Ecto neural progenitor cell (in vitro differentiated cells): ENCODE measurements around the gene DDX23.
"Not testable (repeated sequence)": the region's sequence is repeated elsewhere in the genome, so short reads cannot be mapped to it uniquely, and the experiment has no call there.

Source experiments
- DNase-seq: peaks from one replicate; pipeline ENCODE4 v3.0.0-alpha.2; 2018; ENCODE audit warnings: low spot score

Gene DDX23

GRCh38 chr12:48862760-48863159 is 10.8 kb upstream of the DDX23 start:
- peak; percentile 74 for DNase-seq

DNA sequence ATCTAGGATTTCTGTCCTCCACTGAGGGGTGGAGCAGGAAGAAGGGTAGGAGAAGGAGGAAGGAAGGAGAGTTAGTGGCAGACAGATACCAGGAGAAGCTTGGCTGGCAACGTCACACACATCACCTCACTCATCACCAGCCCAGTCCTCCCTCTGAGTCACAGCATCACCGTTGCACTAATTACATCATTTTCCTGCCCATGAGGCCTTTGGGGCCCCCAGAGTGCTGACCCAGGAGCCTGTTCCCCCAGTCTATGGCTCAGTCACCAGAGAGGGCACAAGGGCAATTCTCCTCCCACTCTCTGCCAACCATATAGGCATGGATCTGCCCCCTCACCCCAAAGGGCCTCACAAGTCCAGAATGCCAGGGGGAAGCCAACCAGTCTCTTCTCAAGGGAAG is 9.1 kb upstream of the DDX23 start:
- DNase-seq = no peak

DNA sequence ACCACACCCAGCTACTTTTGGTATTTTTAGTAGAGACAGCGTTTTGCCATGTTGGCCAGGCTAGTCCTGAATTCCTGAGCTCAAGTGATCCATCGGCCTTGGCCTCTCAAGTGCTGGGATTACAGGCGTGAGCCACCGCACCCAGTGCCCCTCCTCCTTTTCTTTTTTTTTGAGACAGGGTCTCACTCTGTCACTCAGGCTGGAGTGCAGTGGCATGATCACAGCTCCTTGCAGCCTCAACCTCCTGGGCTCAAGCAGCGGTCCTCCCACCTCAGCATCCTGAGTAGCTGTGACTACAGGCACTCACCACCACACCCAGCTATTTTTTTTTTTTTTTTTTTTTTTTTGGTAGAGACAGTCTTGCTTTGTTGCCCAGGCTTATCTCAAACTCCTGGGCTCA is 8.3 kb upstream of the DDX23 start:
- DNase-seq = not testable (repeated sequence)

DNA sequence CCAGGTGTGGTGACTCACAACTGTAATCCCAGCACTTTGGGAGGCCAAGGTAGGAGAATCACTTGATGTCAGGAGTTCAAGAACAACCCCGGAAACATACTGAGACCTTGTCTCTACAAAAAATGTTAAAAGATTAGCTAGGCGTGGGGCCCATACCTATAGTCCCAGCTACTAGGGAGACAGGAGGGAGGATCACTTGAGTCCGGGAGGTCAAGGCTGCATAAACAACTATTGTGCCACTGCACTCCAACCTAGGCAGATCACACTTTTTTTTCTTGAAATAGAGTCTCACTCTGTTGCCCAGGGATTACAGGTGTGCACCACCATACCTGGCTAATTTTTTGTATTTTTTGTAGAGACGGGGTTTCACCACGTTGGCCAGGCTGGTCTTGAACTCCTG is 7.6 kb upstream of the DDX23 start:
- no peak for DNase-seq

DNA sequence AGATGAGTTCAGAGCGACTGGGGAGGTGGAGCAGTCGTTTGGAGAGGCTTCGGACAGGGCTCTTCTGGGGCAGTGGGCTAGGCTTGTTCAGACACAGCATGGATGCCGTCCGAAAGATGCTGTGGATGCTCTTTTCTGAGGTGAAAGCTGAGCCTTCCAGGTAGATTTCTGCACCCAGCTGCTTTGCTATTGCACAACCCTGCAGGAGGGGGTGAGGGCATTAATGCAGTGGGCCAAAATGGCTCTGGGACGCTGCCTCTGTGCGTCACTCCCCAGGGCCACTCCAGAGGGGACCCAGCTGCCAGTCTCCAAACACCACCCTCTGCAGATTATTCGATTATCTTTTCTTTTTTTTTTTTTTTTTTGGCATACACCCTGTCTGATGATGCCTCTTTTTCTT is 6.1 kb upstream of the DDX23 start:
- DNase-seq = no peak

GRCh38 chr12:48857278-48857994 is 5.5 kb upstream of the DDX23 start:
- no peak for DNase-seq

GRCh38 chr12:48856379-48856778 is 4.4 kb upstream of the DDX23 start:
- DNase-seq = no peak

DNA sequence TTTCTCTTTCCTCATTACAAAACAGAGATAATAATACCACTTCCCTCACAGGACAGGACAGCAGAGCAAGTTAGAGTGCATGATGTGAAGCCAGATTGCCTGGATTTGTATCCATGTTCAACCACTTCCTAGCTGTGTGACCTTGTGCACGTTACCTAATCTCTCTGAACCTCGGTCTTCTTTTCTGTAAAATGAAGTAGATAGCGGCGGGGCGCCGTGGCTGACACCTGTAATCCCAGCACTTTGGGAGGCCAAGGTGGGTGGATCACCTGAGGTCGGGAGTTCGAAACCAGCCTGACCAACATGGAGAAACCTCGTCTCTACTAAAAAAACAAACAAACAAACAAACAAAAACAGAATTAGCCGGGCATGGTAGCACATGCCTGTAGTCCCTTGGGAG is 3.0 kb upstream of the DDX23 start:
- not testable (repeated sequence) for DNase-seq

- DNase-seq = no peak
These were observed 2.5 kb upstream of the DDX23 start for GRCh38 chr12:48854488-48854887.

GRCh38 chr12:48852734-48853688 is 1.0 kb upstream of the DDX23 start:
- DNase-seq = peak; percentile 94

GRCh38 chr12:48842021-48842420 is 9.9 kb downstream of the DDX23 start:
- not testable (repeated sequence) for DNase-seq

GRCh38 chr12:48838048-48838447 is 13.9 kb downstream of the DDX23 start:
- no peak for DNase-seq

GRCh38 chr12:48832321-48833060 is 19.5 kb downstream of the DDX23 start:
- no peak for DNase-seq

DNA sequence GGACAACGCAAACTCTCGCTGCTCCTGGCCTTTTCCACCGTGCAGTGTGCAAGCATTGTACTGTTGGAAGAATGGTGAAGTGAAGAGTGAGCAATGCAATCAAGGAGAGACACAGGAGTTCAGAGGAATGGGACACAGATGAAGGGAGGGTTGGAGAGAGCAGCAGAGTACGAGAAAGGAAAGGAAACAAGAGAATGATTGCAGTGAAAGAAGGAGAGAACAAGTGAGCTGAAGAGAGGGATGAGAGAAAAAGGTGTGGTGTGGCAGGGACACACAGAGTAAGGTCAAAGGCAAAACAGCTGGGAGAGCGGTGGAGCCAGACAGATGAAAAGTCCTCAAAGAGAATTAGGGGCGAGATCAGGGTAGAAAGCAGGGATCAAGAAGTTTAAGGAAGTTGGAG is 20.7 kb downstream of the DDX23 start:
- DNase-seq = no peak

- DNase-seq = no peak
These were observed 23.0 kb downstream of the DDX23 start for GRCh38 chr12:48828841-48829575.

- no peak for DNase-seq
These were observed 23.7 kb downstream of the DDX23 start for GRCh38 chr12:48828293-48828692.

GRCh38 chr12:48827513-48828096 is 24.4 kb downstream of the DDX23 start:
- no peak for DNase-seq

DNA sequence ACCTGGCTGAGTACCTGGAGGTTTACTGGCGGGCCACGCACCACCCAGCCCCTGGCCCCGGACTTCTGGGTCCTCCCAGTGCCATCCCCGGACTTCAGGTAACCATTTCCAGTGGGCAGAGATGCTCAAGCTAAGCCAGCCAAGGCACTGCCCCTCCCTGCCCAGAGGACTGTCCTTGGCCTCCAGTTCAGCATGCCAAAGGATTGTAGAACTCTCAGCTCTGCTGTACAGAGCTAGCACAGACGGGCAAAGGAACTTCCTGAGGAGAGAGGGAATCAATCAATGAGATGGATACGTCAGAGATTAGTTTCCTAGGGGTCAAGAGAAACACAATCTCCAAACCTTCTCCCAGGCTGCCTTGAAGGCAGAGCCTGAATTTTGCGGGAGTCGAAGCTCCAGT is 24.9 kb downstream of the DDX23 start:
- no peak for DNase-seq

DNA sequence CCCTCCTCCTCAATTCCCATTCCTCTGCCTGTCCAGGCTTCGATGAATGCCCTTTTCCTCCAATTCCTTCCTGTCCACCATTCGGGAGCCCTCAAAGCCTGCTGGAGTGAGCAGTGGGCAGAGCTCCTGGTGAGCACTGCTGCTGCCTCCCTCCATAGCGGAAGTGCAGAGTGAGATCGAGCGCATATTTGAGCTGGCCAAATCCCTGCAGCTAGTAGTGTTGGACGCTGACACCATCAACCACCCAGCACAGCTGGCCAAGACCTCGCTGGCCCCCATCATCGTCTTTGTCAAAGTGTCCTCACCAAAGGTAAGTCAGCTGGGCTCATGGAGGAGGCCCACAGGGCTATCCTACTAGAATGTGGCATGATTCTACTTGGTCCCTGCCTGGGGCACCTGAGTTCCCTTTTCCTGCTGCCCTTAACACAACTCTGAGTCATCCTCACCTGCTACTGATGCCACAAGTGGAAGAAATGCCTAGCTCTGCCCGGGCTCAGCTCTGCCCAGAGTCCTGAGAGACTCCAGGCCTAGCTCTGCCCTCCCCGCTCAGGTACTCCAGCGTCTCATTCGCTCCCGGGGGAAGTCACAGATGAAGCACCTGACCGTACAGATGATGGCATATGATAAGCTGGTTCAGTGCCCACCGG is 25.6 kb downstream of the DDX23 start:
- DNase-seq = no peak

- DNase-seq = no peak
These were observed 27.1 kb downstream of the DDX23 start for GRCh38 chr12:48824905-48825304.

DNA sequence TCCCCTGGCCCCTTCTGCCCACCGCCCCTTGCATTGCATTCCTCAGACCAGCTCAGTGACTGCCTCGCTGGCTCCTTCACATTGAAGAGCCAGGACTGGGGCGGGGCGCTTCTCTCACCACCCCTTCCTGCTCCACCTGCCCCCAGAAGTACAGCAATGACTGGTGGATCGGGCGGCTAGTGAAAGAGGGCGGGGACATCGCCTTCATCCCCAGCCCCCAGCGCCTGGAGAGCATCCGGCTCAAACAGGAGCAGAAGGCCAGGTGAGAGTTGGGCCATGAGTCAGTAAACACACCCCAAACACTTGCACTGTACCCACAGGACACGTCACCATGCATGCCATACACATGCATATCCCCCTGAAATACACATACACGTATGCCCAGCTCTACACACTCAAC is 27.9 kb downstream of the DDX23 start:
- no peak for DNase-seq
